Endometrium (tissue), 2 donors: ENCODE results near the gene IRGC.

Experiments
- FAIRE-seq: peaks from 2 replicates; lab custom pipeline; 2012; peaks lifted over from hg19 to GRCh38; lab: Jason Lieb, UNC
- donor health status: control.
- donor health status: control.

The IRGC gene

GRCh38 chr19:43691755-43692154 is 24.1 kb upstream of the IRGC start:
- FAIRE-seq = no peak

GRCh38 chr19:43692385-43692784 is 23.5 kb upstream of the IRGC start:
- no peak for FAIRE-seq

GRCh38 chr19:43692877-43693276 is 23.0 kb upstream of the IRGC start:
- no peak for FAIRE-seq

- FAIRE-seq = no peak
These were observed 21.3 kb upstream of the IRGC start for GRCh38 chr19:43694553-43694952.

GRCh38 chr19:43695985-43696704 is 19.7 kb upstream of the IRGC start:
- FAIRE-seq = no peak

- FAIRE-seq = no peak
These were observed 18.6 kb upstream of the IRGC start for GRCh38 chr19:43697295-43697694.

- no peak for FAIRE-seq
These were observed 16.1 kb upstream of the IRGC start for GRCh38 chr19:43699506-43700394.

- no peak for FAIRE-seq
These were observed 15.4 kb upstream of the IRGC start for GRCh38 chr19:43700395-43701000.

- FAIRE-seq = no peak
These were observed 11.7 kb upstream of the IRGC start for GRCh38 chr19:43704002-43704705.

GRCh38 chr19:43705729-43706128 is 10.1 kb upstream of the IRGC start:
- FAIRE-seq = no peak

GRCh38 chr19:43707158-43707712 is 8.6 kb upstream of the IRGC start:
- no peak for FAIRE-seq

- no peak for FAIRE-seq
These were observed 7.2 kb upstream of the IRGC start for GRCh38 chr19:43708716-43709115.

GRCh38 chr19:43711751-43712355 is 4.0 kb upstream of the IRGC start:
- no peak for FAIRE-seq

GRCh38 chr19:43713208-43713607 is 2.7 kb upstream of the IRGC start:
- FAIRE-seq = no peak

- no peak for FAIRE-seq
These were observed 2.9 kb downstream of the IRGC start for GRCh38 chr19:43718627-43719377.

GRCh38 chr19:43719378-43719868 is 3.5 kb downstream of the IRGC start:
- no peak for FAIRE-seq

- no peak for FAIRE-seq
These were observed 4.0 kb downstream of the IRGC start for GRCh38 chr19:43719918-43720317.

- no peak for FAIRE-seq
These were observed 5.1 kb downstream of the IRGC start for GRCh38 chr19:43720936-43721335.

- no peak for FAIRE-seq
These were observed 5.7 kb downstream of the IRGC start for GRCh38 chr19:43721469-43722048.

GRCh38 chr19:43723588-43723987 is 7.7 kb downstream of the IRGC start:
- no peak for FAIRE-seq
